Fibroblast of villous mesenchyme (primary cell): ENCODE results near the gene BCR. TPM values are rescaled to one million over a fixed set of nuclear protein-coding genes. Genes with fewer than 3 reads are reported as not detected.

Experiments
- DNase-seq: peaks from one replicate; pipeline ENCODE4 v3.0.0-alpha.2; 2010; ENCODE audit warnings: low read depth
- H3K4me3 ChIP-seq: 2 replicates; pipeline ENCODE4 v1.5.1; 2011; ENCODE audit warnings: low read depth, mild to moderate bottlenecking, low read length
- total RNA-seq: library from RNA; depleted of rRNA; stranded (reverse); fragments of >200 nt; gene quantifications from 2 replicates; pipeline ENCODE4 v1.2.3, GENCODE V29; 2012
- TF ChIP-seq, protein P1 (sequence below): IDR thresholded peaks from 2 replicates; pipeline ENCODE4 v1.5.1; 2012; ENCODE audit warnings: low read depth, mild to moderate bottlenecking, low read length; ENCODE audit not compliant: insufficient read depth

Gene BCR
- total RNA-seq, 1 donor: 36.7 TPM

DNA sequence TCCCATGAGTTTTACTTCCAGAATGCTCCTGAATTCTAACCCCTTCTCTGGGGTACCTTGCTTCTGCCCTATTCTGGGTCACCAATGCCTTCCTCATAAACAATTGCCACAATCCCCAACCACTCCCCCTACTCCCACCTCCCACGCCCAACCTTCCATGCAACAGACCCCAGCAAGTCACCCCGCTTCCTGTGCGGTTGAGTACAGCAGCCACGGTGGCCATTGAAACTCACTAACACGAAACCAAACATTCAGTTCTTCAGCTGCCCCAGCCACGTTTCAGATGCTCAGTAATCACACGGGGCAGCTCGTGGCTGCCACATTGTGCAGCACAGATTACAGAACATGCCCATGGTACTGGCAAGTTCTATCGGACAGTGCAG is 3.7 kb upstream of the BCR start:
- no peak for DNase-seq
- TF ChIP-seq, protein P1, sequence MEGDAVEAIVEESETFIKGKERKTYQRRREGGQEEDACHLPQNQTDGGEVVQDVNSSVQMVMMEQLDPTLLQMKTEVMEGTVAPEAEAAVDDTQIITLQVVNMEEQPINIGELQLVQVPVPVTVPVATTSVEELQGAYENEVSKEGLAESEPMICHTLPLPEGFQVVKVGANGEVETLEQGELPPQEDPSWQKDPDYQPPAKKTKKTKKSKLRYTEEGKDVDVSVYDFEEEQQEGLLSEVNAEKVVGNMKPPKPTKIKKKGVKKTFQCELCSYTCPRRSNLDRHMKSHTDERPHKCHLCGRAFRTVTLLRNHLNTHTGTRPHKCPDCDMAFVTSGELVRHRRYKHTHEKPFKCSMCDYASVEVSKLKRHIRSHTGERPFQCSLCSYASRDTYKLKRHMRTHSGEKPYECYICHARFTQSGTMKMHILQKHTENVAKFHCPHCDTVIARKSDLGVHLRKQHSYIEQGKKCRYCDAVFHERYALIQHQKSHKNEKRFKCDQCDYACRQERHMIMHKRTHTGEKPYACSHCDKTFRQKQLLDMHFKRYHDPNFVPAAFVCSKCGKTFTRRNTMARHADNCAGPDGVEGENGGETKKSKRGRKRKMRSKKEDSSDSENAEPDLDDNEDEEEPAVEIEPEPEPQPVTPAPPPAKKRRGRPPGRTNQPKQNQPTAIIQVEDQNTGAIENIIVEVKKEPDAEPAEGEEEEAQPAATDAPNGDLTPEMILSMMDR: no peak
- no peak overlapping the region for H3K4me3 ChIP-seq

DNA sequence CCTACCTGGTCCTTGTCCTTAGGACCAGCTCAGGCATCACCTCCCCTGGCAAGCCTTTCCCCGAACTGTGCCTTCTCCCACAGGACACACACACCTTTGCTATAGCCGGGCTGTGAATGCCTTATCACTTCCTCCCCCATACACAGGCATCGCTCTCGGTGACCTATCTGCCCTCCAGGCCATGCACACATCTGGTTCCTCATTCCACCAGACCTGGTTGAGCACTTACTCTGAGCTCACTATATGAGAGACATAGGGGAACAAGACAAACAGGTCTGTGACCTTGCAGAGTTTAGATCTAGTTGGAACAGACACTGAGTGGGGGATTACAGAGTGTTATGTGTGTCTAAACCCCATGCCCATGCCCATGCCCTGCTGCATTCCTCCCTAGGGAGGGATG is 3.1 kb upstream of the BCR start:
- no peak overlapping the region for H3K4me3 ChIP-seq
- DNase-seq: no peak
- TF ChIP-seq, protein P1: no peak

DNA sequence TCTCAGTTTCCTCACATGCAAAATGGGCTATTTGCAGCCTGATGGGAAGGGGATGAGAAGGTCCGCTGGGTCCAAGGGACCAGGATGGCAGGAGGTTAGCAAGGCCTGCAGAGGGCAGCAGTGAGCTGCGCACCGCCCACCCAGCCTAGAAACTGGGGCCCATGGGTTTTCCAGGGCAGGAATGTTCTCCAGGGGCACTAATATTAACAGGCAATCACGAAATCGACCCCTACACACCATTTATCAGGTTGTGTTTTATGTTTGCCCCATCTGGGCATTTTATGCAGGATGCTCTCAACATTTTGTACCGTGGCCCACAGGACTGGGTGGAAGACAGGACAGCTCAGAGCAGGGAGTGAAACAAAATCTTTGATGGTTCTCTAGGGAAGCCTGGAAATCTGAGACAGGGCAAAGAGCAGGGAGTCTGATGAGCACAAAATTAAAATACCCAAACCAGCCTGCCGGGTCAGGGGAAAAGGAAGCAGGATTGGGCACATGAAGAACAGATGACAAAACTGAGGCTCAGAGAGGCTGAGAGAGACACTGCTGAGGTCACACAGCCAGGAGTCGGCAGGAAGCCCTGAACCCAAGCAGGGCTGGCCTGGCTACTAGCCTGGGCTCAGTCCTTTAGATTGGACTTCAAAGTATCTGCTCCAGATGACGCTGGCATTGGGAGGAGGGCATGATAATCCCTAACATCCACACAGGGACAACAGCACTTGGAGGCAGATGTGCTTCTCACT is 1.6 kb upstream of the BCR start:
- no peak overlapping the region for H3K4me3 ChIP-seq
- peak; percentile 53 for DNase-seq
- TF ChIP-seq, protein P1: peak; percentile 97

DNA sequence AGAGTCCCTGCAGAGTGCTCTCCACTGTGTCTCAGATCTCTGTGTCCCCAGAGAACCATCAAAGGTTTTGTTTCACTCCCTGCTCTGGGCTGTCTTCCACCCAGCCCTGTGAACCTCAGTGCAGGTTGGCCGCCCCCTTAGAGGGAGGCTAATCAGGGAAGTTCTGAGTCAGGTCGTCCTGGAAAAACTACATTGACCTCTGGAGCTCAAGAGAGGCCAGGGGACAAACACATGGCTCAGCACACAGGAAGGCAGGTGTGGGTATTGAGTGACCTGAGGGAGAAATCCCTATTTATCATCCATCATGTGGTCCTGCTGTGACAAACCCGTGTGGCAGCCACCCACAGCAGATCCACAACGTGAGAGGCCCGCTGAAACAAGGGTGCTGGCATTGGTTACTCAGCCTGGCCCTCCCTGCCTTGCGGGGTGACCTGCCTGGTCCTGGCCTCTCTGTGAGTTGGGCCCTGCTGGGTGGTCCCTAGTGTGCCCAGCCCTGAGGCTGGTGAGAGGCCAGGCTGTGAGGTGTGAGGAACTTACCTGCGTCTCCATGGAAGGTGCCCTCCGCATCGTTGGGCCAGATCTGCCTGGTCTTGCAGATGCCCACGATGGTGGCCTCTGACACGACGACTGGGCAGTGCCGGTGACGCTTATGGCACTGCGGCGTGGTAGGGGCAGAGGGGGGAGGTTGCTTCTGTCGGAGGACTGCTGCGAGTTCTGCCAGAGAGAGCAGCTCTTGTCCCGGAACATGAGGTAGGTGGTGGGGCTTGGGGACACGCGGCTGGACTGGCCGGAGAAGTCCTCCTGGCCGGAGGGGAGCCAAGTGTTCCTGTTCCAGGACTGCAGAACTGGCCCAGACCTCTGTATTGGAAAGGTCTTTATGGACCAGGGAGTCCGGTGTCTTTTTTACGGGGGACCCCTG is 669 bp upstream of the BCR start:
- DNase-seq: peak; percentile 21

DNA sequence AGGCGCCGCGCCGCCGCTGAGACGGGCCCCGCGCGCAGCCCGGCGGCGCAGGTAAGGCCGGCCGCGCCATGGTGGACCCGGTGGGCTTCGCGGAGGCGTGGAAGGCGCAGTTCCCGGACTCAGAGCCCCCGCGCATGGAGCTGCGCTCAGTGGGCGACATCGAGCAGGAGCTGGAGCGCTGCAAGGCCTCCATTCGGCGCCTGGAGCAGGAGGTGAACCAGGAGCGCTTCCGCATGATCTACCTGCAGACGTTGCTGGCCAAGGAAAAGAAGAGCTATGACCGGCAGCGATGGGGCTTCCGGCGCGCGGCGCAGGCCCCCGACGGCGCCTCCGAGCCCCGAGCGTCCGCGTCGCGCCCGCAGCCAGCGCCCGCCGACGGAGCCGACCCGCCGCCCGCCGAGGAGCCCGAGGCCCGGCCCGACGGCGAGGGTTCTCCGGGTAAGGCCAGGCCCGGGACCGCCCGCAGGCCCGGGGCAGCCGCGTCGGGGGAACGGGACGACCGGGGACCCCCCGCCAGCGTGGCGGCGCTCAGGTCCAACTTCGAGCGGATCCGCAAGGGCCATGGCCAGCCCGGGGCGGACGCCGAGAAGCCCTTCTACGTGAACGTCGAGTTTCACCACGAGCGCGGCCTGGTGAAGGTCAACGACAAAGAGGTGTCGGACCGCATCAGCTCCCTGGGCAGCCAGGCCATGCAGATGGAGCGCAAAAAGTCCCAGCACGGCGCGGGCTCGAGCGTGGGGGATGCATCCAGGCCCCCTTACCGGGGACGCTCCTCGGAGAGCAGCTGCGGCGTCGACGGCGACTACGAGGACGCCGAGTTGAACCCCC is 798 bp downstream of the BCR start:
- no peak for DNase-seq
- peak overlapping the region; percentile 73 for H3K4me3 ChIP-seq
- TF ChIP-seq, protein P1: no peak

More for the DNA sequence above, 669 bp upstream of the BCR start:
- TF ChIP-seq, protein P1: no peak
- H3K4me3 ChIP-seq: peak overlapping the region; percentile 73

DNA sequence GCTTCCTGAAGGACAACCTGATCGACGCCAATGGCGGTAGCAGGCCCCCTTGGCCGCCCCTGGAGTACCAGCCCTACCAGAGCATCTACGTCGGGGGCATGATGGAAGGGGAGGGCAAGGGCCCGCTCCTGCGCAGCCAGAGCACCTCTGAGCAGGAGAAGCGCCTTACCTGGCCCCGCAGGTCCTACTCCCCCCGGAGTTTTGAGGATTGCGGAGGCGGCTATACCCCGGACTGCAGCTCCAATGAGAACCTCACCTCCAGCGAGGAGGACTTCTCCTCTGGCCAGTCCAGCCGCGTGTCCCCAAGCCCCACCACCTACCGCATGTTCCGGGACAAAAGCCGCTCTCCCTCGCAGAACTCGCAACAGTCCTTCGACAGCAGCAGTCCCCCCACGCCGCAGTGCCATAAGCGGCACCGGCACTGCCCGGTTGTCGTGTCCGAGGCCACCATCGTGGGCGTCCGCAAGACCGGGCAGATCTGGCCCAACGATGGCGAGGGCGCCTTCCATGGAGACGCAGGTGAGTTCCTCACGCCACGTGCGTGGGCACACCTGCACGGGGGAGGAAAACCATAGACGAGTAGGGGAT is 1.5 kb downstream of the BCR start:
- peak overlapping the region; percentile 73 for H3K4me3 ChIP-seq
- TF ChIP-seq, protein P1: no peak
- DNase-seq: no peak
